ENCODE data around the gene FIS1. TPM values are rescaled to one million over a fixed set of nuclear protein-coding genes. Genes with fewer than 3 reads are reported as not detected.

FIS1 gene
- total RNA-seq, 1 experiment from 2014 or later, result 114 TPM

- H3K36me3 ChIP-seq (ENCODE audit: control insufficient read depth in 1 of 2, insufficient read depth in 2 of 2, low read length in 2 of 2), result peaks cover 4 to 8% of the 10 kb centered on the region in 2 experiments; a peak in 3 of 4 replicates
- intact Hi-C loops (cut with micrococcal nuclease), result no loop called here
- POLR2A ChIA-PET, result no interaction called here
Observed at GRCh38 chr7:101206665-101207042, 38.2 kb downstream of the FIS1 start.

More at GRCh38 chr7:101206665-101207042, 38.2 kb downstream of the FIS1 start:
- no peak overlapping the region for H3K4me3 ChIP-seq (replicated peaks in 1 of 2; ENCODE audit: low read depth in 1 of 2, low read length in 2 of 2)
- H3K9ac ChIP-seq (ENCODE audit: low read length), result no peak overlapping the region
- H3K9me3 ChIP-seq (ENCODE audit: control insufficient read depth in 1 of 2, insufficient read depth in 1 of 2, low read depth in 1 of 2, low read length in 2 of 2), result no peaks in the 10 kb centered on the region
- TF ChIP-seq SIN3A (IDR thresholded peaks at IDR 0.05; ENCODE audit: low read depth) (no peak), SP1 (IDR thresholded peaks at IDR 0.05; ENCODE audit: low read depth) (no peak), YY1 (IDR thresholded peaks at IDR 0.05; ENCODE audit: extremely low read depth, insufficient replicate concordance, low read depth, low read length) (no peak), CEBPB (IDR thresholded peaks at IDR 0.05; ENCODE audit: low read depth) (no peak), TCF7L2 (IDR thresholded peaks at IDR 0.05; ENCODE audit: borderline replicate concordance, extremely low read depth, insufficient read depth, insufficient read length) (no peak), ELF1 (IDR thresholded peaks at IDR 0.05; ENCODE audit: borderline replicate concordance, low read depth) (no peak), ZBTB33 (IDR thresholded peaks at IDR 0.05; ENCODE audit: extremely low read depth, insufficient replicate concordance, low read length) (no peak), POLR2AphosphoS5 (IDR thresholded peaks at IDR 0.05; ENCODE audit: low read depth, low read length) (no peak)
- no peak overlapping the region for H3K27ac ChIP-seq (ENCODE audit: low read depth, low read length)
- H3K4me1 ChIP-seq (ENCODE audit: control insufficient read depth in 1 of 2, insufficient read depth in 2 of 2, low read length in 2 of 2), result no peaks in the 10 kb centered on the region
- H3K79me2 ChIP-seq (ENCODE audit: insufficient read depth, low read length), result no peaks in the 10 kb centered on the region
- no peak for DNase-seq (ENCODE audit: low read depth, low spot score)
- no peak for ATAC-seq
- no peaks in the 10 kb centered on the region for H3K27me3 ChIP-seq (ENCODE audit: insufficient read depth, low read length)
- CTCF ChIA-PET, result no interaction called here
- H4K20me1 ChIP-seq (ENCODE audit: insufficient read depth), result no peaks in the 10 kb centered on the region
- H2AFZ ChIP-seq (ENCODE audit: low read depth, low read length, poor library complexity, severe bottlenecking), result no peak overlapping the region
- H3K4me2 ChIP-seq (ENCODE audit: low read length), result no peak overlapping the region
- BruUV-seq (replicated peaks), result no TSS peak
- RAD21 ChIA-PET (ENCODE audit: low non-redundant PET in 1 of 2, low total read pairs in 2 of 2, uncharacterized antibody in 2 of 2, unreplicated experiment in 2 of 2), result no interaction called here
- no peaks in the 10 kb centered on the region for H3K9me2 ChIP-seq (ENCODE audit: insufficient read depth)
